Neural crest cell (in vitro differentiated cells): ENCODE results near the gene KRTAP10-1. TPM values are rescaled to one million over a fixed set of nuclear protein-coding genes. Genes with fewer than 3 reads are reported as not detected.

Experiments used
- DNase-seq: peaks from one replicate; pipeline ENCODE4 v3.0.0; 2021; ENCODE audit warnings: low read depth, mixed read lengths, low spot score
- H3K27ac Mint-ChIP-seq: one replicate; pipeline ENCODE4 v1.8.0; 2021; ENCODE audit warnings: mild to moderate bottlenecking, mixed read lengths; ENCODE audit not compliant: unreplicated experiment
- H3K27me3 Mint-ChIP-seq: 2 replicates; pipeline ENCODE4 v1.8.0; 2021; ENCODE audit warnings: low read depth, mild to moderate bottlenecking, mixed read lengths
- H3K36me3 Mint-ChIP-seq: 2 replicates; pipeline ENCODE4 v1.8.0; 2021; ENCODE audit warnings: low read depth, mild to moderate bottlenecking, mixed read lengths
- H3K4me1 Mint-ChIP-seq: 2 replicates; pipeline ENCODE4 v1.8.0; 2021; ENCODE audit warnings: mixed read lengths
- H3K4me3 Mint-ChIP-seq: one replicate; pipeline ENCODE4 v1.8.0; 2021; ENCODE audit warnings: mild to moderate bottlenecking, mixed read lengths
- H3K9me3 Mint-ChIP-seq: 2 replicates; pipeline ENCODE4 v1.8.0; 2021; ENCODE audit warnings: mixed read lengths
- total RNA-seq: library from RNA; stranded (reverse); gene quantifications from 2 replicates; pipeline ENCODE4 v1.2.1, GENCODE V29; 2021
- TF ChIP-seq, protein P1 (sequence below): fragments of 200-600 bp; sonication (generic); conservative IDR thresholded peaks from 2 replicates; pipeline ENCODE4 v1.5.0; 2021; ENCODE audit warnings: antibody characterized with exemption, mild to moderate bottlenecking

The KRTAP10-1 gene
- total RNA-seq, 1 donor from 2014 or later = not detected

DNA sequence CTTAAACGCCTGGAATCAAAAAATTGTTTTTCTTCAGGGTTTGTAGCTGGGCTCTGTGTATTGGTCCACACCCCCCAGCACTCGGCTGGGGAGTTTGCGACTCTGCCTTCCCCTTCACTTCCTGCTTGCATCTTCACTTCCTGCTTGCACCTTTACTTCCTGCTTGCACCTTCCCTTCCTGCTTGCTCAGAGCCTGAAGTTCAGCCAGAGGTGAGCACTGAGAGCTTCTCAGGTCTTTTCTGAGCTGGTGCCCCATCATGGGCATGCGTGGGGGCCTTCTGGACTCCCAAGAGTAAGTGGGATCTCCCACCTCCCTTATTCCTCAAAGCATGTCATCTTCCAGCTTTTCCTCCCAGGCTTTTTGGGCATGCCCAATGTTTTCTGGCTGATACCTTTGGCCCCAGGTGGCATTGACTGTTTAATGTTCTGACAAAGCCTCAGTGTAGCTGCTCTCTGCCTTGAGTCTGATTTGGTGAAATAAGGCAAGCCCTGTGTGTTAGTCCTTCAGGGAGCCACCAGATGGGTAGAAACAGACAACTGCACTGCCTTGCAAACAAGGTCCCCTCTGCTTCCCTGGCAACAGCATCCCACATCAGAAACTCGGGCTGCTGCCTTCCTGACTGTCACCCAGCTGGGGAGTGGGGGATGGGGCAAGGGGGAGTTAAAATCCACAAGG is 7.8 kb upstream of the KRTAP10-1 start:
- H3K4me1 Mint-ChIP-seq = peaks cover 21% of the 10 kb centered on the region
- H3K9me3 Mint-ChIP-seq = peaks cover 10% of the 10 kb centered on the region
- H3K27me3 Mint-ChIP-seq = no peaks in the 10 kb centered on the region
- no peak overlapping the region for H3K27ac Mint-ChIP-seq
- no peak overlapping the region for H3K4me3 Mint-ChIP-seq
- TF ChIP-seq, protein P1, sequence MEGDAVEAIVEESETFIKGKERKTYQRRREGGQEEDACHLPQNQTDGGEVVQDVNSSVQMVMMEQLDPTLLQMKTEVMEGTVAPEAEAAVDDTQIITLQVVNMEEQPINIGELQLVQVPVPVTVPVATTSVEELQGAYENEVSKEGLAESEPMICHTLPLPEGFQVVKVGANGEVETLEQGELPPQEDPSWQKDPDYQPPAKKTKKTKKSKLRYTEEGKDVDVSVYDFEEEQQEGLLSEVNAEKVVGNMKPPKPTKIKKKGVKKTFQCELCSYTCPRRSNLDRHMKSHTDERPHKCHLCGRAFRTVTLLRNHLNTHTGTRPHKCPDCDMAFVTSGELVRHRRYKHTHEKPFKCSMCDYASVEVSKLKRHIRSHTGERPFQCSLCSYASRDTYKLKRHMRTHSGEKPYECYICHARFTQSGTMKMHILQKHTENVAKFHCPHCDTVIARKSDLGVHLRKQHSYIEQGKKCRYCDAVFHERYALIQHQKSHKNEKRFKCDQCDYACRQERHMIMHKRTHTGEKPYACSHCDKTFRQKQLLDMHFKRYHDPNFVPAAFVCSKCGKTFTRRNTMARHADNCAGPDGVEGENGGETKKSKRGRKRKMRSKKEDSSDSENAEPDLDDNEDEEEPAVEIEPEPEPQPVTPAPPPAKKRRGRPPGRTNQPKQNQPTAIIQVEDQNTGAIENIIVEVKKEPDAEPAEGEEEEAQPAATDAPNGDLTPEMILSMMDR = no peak
- DNase-seq = no peak
- peaks cover 10% of the 10 kb centered on the region for H3K36me3 Mint-ChIP-seq

- peaks cover 10% of the 10 kb centered on the region for H3K9me3 Mint-ChIP-seq
Measured at GRCh38 chr21:44544566-44544965, 4.6 kb upstream of the KRTAP10-1 start.

DNA sequence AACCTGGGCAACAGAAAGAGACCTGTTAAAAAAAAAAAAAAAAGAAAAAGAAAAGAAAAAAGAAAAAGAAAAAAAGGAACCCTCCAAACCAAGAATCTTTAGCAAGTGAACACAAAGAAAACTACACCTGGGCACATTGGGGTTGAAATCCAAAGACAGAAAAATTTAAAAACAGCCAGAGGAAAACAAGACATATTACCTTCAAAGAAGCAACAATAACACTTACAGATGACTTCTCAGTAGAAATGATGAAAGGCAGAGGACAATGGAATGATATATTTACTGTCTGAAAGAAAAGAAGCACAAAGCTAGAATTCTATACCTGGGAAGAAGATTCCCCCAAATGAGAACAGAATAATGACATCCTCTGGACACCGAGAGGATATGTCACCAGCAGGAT is 2.7 kb upstream of the KRTAP10-1 start:
- Mint-ChIP-seq H3K36me3 (peaks cover 8% of the 10 kb centered on the region), H3K9me3 (peaks cover 10% of the 10 kb centered on the region), H3K4me1 (no peaks in the 10 kb centered on the region), H3K4me3 (no peak overlapping the region), H3K27ac (no peak overlapping the region), H3K27me3 (no peaks in the 10 kb centered on the region)
- DNase-seq = no peak
- TF ChIP-seq, protein P1 = no peak

More at GRCh38 chr21:44544566-44544965, 4.6 kb upstream of the KRTAP10-1 start:
- no peaks in the 10 kb centered on the region for H3K27me3 Mint-ChIP-seq
- peaks cover 10% of the 10 kb centered on the region for H3K36me3 Mint-ChIP-seq
- H3K27ac Mint-ChIP-seq = no peak overlapping the region
- peaks cover 15% of the 10 kb centered on the region for H3K4me1 Mint-ChIP-seq
- no peak for DNase-seq
- H3K4me3 Mint-ChIP-seq = no peak overlapping the region
- TF ChIP-seq, protein P1 = no peak

- TF ChIP-seq, protein P1 = no peak
- Mint-ChIP-seq H3K4me1 (no peaks in the 10 kb centered on the region), H3K27me3 (no peaks in the 10 kb centered on the region), H3K27ac (no peak overlapping the region), H3K4me3 (no peak overlapping the region), H3K36me3 (no peaks in the 10 kb centered on the region), H3K9me3 (peaks cover 4% of the 10 kb centered on the region)
- DNase-seq = no peak
Measured at GRCh38 chr21:44540741-44541288, 820 bp upstream of the KRTAP10-1 start.

GRCh38 chr21:44539046-44539445 is 949 bp downstream of the KRTAP10-1 start:
- Mint-ChIP-seq H3K4me1 (no peaks in the 10 kb centered on the region), H3K27me3 (no peaks in the 10 kb centered on the region), H3K9me3 (peaks cover 3% of the 10 kb centered on the region), H3K4me3 (no peak overlapping the region), H3K27ac (no peak overlapping the region), H3K36me3 (no peaks in the 10 kb centered on the region)
- DNase-seq = no peak
- TF ChIP-seq, protein P1 = no peak
